Measurements from ENCODE around the gene HEATR9.

DNA sequence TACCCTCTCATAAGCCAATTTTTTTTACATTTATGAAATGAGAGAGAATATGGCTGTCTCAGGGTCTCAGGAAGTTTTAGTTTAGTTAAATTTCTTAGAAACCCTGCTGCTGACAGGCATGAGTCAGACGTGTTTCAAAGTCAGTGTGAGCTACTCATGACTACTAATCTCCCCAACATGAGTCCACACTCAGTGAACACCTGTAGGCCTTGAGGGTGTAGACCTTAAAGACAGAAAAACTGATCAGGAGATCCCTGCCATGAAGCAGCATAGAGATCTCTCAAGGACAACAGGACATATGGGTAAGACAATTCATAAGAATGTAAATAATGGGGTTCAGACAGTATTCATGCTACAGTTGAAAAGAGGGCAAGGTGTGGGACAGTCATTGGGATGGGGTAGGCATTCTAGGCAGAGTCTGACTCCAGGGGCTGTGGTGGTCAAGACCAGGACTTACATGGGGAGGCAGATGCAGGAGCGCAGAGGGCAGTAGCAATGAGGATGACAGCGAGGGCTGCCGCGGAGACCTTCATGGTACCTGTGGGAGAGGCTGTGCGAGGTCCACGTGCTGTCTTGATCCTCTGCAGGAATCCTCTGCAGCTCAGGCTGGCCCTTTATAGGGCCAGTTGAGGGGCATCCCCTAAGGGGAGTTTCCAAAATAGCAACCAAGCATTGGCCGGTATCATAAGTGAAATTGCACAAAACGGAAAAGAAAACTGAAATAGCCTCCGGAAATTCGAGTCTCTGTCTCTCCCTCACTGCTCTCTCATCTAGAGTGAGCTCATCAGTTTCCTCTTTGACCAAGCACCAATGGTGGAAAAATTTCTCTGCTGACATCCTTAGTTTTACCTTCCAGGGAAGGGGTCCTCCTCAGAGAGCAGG lies 11.3 kb upstream of the HEATR9 start, which contains the start of gene CCL5:
- no peak for TF ChIP-seq POLR2AphosphoS5 (IDR thresholded peaks at IDR 0.05; ENCODE audit: borderline replicate concordance, low read depth, low read length)
- no peak for TF ChIP-seq EZH2 (IDR thresholded peaks at IDR 0.05)
- TF ChIP-seq FOXP2 (optimal IDR thresholded peaks at IDR 0.05; ENCODE audit: control extremely low read depth, extremely low read length, insufficient read depth) = no peak
